SIG-M5 treated with dmso at 0.1 percent for 504 hours (cell line): ENCODE data around the gene GNAO1.
"Not testable (repeated sequence)": the region's sequence is repeated elsewhere in the genome, so short reads cannot be mapped to it uniquely, and the experiment has no call there.

Source experiments
- DNase-seq: peaks from one replicate; lab custom pipeline; 2025; ENCODE audit not compliant: unreplicated experiment; lab: John Stamatoyannopoulos, UW

The GNAO1 gene

DNA sequence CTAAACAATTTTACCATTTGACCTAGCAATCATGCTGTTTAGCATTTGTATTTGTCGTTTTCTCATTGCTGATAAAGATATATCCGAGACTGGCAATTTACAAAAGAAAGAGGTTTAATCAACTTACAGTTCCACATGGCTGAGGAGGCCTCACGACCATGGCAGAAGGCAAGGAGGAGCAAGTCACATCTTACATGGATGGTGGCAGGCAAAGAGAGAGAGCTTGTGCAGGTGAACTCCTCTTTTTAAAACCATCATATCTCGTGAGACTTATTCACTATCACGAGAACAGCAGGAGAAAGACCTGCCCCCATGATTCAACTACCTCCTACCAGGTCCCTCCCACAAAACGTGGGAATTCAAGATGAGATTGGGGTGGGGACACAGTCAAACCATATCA, 187.8 kb downstream of the GNAO1 start:
- not testable (repeated sequence) for DNase-seq

DNA sequence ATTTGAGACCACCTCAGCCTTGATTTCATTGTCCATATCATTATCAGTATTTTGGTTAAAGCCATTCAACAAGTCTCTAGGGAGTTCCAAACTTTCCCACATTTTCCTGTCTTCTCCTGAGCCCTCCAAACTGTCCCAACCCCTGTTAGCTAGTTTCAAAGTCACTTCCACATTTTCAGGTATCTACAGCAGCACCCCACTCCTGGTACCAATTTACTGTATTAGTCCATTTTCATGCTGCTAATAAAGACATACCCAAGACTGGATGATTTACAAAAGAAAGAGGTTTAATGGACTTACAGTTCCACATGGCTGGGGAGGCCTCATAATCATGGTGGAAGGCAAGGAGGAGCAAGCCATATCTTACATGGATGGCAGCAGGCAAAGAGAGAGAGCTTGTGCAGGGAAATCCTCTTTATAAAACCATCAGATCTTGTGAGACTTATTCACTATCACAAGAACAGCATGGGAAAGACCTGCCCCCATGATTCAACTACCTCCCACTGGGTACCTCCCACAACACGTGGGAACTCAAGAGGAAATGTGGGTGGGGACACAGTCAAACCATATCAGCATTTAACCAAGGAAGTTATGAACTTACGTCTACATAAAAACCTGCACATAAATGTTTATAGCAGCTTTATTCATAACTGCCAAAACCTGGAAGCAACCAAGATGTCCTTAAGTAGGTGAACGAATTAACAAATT, 189.6 kb downstream of the GNAO1 start:
- DNase-seq: not testable (repeated sequence)

DNA sequence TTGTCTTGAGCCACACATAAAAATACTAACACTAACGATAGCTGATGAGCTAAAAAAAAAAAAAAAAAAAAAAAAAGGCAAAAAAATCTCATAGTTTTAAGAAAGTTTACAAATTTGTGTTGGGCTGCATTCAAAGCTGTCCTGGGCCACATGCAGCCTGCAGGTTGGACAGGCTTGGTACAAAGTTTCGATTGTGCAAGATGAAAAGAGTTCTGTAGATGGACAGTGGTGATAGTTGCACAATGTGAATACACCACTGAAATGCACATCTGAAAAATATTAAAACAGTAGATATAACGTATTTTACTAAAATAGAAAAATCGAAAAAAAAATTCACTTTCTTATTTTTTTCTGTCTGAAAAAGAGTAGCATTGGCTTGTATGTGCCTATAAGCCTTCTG, 191.2 kb downstream of the GNAO1 start:
- no peak for DNase-seq

DNA sequence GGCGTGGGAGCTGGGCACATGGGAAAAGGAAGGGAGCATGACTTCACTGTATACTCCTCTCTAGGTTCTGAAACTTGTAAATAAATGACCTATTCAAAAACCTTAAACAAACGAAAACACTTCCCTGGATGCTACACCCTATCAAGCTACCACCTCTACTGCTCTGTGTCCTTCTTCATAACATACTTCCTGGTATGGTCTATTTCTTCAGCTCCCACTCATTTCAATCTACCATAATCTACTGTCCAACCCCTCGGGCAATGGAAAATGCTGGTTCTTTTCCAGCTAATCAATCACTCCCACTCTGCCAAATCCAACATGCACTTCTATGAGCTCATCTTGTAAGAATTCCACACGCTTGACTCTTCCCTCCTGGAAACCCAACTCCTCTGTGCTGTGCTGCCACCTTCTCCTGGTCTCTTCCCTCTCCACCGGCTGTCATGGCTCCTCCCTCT, 191.6 kb downstream of the GNAO1 start:
- no peak for DNase-seq

DNA sequence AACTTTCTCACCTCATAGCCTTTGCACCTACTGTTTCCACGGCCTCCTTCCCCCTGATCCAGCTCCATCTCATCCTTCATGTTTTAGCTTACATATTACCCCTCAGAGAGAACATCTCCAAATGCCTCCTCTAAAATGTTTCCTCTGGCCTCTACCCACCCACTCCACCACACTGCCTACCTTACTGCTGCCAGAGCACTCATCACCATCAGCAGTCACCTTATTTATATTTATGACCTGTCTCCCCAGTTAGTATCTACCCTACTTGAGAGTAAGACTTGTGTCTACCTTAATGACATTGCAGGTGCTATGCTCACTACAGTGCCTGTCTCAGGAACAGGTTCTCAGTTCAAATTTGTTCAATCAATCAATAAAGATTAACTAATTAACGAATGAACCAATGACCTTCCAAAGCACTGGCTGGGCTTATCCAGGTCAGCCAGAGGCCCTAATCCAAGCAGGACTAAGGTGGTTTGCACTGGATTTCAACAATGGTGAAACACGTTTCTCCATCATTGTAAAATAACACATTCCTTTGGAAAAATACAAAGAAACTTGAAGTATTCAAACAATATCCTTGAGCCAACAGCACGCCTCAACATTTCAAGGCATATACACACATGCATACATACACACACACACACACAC, 192.9 kb downstream of the GNAO1 start:
- DNase-seq: no peak

DNA sequence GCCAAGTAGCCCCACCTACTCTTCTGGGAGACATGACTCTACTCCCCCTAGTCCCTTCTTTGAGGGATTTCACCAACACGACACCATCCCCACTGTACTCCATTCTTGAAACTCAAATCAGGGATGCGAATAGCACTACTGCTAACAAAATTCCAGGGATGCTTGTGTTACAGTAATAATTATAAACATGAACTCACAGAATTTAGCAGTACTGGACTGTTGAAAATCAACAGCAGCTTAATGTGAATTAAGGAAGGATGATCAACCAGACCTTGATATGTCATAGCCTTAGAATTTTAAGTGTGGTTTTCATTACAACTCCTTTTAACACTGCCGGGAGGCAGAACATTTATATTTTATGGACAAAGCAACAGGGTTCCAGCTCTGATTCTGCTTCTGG, 196.1 kb downstream of the GNAO1 start:
- no peak for DNase-seq

DNA sequence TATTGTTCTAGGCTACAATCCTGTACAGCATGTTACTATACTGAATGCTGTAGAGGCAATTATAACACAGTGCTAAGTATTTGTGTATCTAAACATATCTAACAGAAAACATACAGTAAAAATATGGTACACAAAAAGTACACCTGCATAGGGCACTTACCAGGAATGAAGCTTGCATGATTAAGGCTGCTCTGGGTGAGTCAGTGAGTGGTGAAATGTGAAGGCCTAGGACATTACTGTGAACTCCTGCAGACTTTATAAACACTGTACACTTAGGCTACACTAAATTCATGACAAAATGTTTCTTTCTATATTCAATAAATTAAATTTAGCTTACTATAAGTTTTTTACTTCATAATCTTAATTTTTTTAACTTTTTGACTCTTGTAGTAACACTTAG, 196.9 kb downstream of the GNAO1 start:
- no peak for DNase-seq

DNA sequence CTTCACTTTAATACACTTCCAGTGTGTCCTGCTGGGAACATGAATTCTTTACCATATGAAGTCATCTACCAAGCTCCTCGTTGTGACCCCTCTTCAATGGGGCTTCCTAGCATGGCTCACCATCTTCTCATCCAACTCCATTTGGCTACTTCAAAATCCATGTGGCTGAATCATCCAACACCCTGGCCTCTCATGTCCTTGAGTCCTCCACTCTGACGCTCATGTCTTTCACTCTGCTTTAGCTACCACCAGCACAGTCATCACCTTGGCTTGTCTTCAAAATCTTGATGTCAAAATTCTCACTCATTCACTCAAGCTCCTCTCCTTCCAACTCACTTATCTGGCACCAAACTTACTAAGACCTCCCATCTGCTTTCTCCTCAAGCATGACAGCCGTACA, 198.3 kb downstream of the GNAO1 start:
- no peak for DNase-seq

DNA sequence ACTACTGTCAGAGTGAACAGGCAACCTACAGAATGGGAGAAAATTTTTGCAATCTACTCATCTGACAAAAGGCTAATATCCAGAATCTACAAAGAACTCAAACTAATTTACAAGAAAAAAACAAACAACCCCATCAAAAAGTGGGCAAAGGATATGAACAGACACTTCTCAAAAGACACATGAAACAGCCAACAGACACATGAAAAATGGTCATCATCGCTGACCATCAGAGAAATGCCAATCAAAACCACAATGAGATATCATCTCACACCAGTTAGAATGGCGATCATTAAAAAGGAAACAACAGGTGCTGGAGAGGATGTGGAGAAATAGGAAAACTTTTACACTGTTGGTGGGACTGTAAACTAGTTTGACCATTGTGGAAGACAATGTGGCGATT, 205.4 kb downstream of the GNAO1 start:
- DNase-seq: not testable (repeated sequence)

DNA sequence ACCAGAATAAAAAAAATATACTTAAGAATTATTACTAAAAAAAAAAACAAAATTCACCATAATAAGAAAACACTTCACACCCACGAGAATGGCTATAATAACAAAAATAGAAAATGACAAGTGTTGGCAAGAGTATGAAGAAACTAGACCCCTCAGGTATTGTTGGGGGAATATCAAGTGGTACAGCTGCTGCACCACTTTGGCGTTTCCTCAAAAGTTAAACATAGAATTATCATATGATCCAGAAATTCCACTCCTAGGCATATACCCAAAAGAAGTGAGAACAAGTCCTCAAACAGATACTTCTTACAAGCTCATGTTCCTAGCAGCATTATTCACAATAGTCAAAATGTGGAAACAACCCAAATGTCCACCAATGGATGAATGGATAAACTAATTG, 207.8 kb downstream of the GNAO1 start:
- DNase-seq: no peak

DNA sequence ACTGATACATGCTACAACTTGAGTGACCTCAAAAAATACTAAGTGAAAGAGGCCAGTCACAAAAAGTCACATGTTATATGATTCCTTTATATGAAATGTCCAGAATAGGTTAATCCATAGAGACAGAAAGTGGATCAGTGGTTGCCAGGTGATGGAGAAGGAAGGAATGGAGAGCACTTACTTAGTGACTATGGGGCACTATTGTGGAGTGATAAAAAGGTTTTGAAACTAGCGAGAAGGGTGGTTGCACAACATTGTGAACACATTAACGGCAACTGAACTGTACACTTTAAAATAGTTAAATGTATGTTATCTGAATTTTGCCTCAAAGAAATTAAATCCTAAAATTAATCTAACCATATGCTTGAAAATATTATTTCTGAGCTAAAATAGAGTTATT, 208.2 kb downstream of the GNAO1 start:
- DNase-seq: no peak

DNA sequence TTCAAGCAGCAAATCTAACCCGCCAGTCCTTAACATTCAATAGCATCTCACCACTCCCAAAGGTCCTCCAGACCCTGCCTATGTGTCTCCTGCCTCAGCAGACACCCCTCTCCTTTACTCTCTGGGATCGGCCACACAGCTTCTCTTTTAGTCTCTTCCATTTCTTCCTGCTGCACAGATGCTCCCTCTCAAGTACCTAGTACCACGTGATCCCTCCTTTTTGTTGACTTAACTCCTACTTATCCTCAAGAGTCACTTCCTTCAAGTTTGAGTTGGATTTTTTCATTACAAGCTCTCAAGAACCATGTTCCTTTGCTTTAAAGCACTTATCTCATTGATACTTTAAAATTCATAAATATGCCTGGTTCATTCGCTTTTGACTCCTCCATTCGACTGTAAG, 209.2 kb downstream of the GNAO1 start:
- DNase-seq: no peak

DNA sequence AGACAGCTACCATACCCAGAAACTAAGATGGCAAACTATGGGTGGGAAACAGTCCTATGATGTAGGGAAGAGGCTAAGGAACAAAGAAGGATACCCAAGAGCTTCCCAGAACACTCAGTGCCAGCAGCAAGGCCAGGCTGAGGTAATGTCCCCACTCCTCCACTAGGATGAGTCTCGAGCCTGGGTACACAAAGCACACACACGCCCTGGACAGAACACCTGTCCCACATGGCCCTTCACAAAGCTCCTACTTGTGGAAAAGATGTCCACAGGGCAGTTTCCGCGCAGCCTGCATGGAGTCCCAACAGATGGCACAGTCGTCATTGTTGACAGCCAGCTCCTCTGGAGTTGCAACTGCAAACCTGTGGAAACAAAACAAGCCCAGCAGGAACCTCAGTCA, 210.2 kb downstream of the GNAO1 start:
- no peak for DNase-seq

DNA sequence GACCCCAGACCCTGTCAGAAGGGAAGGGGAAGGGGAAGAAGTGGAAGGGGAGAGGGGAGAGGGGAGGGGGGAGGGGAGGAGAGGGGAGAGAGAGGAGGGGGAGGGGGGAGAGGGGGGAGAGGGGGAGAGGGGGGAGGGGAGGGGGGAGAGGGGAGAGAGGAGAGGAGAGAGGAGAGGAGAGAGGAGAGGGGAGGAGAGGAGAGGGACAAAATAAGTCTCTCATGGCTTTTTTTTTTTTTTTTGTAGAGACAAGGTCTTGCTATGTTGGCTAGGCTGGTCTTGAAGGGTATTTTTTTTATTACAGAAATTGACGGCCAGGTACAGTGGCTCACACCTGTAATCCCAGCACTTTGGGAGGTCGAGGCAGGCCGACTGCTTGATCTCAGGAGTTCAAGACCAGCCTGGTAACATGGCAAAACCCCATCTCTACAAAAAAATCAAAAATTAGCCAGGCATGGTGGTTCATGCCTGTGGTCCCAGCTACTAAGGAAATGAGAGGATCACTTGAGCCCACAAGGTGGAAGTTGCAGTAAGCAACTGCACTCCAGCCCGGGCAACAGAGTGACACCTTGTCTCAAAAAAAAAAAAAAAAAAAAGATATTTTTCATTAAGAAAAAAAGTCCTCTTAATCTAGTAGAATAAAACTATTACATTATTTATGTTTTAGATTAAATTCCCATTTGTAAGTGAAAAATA, 214.8 kb downstream of the GNAO1 start:
- DNase-seq: no peak
